Femur (tissue), 1 donor: ENCODE results near the gene CBX4.
A peak's percentile ranks its signal among the peaks of the same experiment; 100 is the strongest.

Experiments used
- DNase-seq: peaks from one replicate; pipeline ENCODE4 v3.0.0-alpha.2; 2017

CBX4 gene

GRCh38 chr17:79811868-79812352, 27.3 kb downstream of the CBX4 start:
- no peak for DNase-seq

- DNase-seq = no peak
Observed at GRCh38 chr17:79811011-79811867, 28.0 kb downstream of the CBX4 start.

DNA sequence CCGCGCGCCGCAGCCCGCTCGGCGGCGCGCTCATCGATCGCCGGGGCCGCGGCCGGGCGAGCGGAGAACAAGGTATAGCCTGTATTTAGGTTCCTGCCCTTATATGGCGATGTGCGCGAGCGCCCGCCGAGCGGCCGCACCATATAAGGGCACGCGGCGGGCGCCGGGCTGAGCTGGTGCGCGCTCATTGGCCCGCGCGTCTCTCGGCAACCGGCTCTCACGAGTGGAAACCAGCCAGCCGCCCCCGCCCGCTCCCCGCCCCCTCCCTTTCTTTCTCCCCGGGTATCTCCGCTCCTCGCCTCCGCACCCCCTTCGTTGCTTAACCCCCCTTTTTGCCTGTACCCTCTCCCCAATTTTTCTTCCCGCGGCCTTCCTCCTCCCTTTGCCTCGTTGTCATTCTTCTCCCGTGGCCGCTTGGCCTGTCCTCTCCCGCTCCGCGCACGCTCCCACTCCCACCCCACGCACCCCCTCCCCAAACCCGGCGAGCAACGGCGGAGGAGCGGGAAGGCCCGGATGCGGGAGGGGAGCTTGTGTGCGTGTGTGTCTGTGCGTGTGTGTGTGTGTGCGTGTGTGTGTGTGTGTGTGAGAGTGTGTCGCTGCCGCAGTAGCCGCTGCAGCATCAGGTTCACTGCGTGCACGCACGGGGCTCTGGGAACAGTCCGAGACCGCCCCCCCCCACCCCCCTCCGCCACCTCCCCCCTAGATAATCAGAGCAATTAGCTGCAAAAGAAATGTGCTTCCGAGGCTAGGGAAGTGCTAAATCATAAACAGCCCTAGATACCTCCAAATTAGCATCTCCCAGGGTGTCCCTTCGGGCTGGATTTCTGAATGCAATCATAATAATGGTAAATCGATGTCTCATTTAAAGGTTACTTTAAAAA, 28.9 kb downstream of the CBX4 start:
- peak; percentile 87 for DNase-seq

- DNase-seq = no peak
Observed at GRCh38 chr17:79809530-79810129, 29.6 kb downstream of the CBX4 start.

- DNase-seq = no peak
Observed at GRCh38 chr17:79808763-79809529, 30.3 kb downstream of the CBX4 start.

GRCh38 chr17:79806863-79807720, 32.1 kb downstream of the CBX4 start:
- DNase-seq = no peak

GRCh38 chr17:79806446-79806760, 32.8 kb downstream of the CBX4 start:
- no peak for DNase-seq

GRCh38 chr17:79804856-79805696, 34.2 kb downstream of the CBX4 start:
- DNase-seq = no peak

GRCh38 chr17:79803997-79804855, 35.0 kb downstream of the CBX4 start:
- DNase-seq = no peak

DNA sequence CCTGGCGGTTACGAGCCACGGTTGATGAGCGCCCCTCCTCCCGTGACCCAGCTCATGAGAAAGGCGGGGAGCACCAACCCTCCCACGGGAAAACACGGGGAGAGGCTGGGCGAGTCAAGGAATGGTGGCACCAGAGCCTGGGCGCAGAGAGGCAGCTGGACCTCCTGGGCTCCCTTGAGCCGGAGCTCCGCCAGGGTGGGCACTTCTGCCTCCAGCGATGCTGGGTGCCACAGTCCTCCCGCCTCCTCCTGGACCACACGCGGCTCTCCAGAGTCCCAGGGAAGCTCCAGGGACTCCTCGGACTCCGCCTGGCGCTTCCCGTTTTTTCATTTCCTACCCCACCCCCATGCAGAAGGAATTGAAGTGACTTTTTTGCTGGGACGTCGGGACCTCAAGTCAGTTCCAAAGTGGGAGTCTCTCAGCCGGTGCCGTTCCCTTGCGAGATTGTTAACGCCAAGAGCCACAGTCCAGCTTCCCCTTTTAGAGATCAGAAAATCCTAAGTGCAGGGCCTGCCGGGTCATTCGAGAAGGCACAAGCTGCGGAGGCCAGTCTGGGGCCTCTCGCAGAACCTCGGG, 35.7 kb downstream of the CBX4 start:
- no peak for DNase-seq

DNA sequence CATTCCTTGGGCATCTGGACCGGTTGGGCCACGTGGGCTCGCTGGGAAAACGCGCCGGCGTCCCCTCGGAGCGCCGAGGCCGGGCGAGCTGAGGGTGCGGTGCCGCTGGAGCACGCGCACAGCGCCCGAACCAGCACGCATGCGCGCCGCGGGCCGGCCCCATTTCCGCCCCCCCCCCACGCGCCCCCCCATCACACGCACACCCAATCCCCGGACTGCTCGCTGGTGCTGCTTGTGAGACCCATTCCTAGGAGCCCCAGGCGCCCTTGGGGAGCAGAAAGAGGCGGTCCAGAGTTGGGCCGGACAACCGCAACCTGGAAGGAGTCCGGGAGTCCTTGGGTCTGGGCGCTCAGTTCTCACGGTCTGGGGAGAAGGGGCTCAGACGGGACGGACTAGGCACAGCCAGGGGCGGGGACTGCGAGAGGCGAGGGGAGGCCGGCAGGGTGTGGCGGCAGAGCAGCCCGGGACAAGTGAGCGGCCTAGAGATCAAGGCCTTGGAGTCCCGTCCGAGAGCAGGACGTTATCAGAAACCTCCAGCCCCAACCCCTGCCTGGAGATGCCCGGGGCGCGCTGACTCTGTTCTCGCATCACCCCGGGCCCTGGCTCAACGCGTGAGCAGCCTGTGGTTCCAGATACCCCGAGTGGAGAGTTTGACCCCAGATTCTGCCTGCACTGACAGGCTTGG, 36.4 kb downstream of the CBX4 start:
- DNase-seq = no peak

DNA sequence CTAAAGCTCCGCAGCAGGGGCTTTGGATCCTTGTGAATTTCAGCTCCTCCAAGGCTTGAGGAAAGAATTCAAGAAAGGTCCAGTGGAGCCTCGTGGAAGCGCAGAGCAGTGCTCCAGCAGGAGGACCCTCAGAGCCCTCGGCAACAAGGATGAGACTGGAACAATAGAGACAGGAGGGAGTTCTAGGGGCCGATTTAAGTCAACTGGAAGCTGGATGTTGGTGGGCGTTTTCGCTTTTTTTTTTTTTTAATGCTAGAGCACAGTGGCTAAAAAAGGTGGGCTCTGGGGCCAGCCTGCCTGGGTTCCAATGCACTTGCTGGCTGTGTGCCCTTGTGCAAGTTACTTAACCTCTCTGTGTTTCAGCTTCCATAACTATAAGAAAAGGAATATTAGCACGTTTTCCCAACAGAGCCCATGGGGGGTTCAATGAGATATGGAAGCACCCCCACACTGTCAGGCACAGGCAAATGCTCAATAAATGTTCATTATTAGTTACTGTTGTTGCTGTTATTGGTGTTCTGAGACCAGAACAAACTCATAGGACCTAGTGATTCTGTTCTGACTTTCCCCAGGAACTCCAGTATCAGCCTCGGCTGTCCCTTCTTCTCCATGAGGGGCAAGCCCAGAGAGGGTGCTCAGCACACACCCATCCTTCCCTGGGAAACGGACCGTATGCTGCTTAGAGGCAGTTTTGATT, 37.1 kb downstream of the CBX4 start:
- DNase-seq = no peak

GRCh38 chr17:79801156-79802038, 37.8 kb downstream of the CBX4 start:
- no peak for DNase-seq

DNA sequence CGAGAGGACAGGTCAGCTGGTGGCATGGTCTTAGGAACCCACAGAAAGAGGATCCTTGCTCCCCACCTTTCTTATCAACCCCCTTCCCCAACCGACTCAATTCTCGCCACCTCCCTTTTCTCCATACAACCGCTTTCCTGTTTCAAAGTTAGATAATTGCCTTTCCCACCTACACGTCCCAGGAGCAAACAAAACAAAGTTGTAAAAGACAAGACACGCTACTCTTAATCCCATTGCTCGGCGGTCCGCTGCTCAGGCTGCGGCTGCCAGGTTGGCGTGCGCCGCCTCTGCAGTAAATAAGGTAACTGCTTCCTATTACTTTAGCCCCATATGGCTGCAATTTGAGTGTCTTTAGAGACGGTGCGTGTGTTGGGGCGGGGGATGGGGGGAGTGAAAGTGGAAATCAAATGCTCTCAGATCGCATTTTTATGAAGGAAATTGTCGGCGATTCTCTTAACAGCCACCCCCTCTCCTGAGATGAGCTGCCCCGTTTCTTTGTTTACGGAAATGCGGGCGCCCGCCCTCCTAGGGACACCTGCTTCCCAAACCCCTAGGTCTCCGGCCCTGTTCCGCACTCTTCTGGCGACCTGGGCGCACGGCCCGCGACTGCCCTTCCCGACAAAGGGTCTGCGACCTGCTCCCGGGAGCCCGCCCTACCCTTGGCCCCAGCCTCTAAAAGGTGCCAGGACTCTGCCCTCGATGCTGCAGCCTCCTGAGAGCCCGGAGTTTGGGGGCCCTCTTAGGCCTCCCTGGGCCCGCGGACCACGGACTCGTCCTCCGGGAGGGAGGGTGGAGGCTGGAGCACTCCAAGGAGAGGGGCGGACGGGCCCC, 38.7 kb downstream of the CBX4 start:
- peak; percentile 75 for DNase-seq

DNA sequence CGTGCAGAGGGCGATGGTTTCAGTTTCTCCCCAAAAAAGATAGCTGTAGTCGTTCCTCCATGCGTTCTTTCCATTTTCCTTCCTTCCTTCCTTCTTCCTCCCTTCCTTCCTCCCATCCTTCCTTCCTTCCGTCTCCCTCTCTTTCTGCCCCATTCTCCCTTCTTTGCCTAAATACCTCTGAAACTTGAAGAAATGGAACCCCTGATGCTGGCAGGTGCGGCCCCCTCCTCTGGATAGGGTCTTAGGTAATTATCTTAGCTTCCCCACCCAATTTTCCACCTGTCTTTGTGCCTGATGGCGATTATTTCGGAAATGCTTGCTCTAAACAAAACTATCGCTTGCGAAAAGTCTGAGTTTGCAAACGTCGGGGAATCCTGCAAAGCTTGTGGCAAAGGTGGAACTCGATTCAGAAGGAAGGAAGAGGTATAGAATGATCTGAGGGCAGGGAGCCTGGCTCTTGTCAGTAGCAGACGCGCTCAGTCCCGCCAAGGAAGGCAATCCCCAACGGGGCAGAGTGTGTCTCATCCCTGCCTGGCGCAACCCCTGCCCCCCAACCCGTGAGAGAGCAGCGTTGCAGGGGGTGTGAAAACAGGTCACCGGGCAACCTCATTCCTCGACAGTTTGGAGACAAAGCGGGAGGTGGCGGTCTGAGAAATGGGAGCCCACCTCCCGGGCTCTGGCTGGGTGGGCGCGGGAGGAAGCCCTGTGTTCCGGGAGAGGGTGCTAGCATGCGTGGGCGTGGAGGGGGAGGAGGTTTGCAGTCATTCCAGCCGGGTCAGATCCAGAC, 39.5 kb downstream of the CBX4 start:
- DNase-seq = no peak
